OCI-LY7 (cell line): ENCODE data around the gene CRHBP. TPM values are rescaled to one million over a fixed set of nuclear protein-coding genes. Genes with fewer than 3 reads are reported as not detected.

Experiments
- BruUV-seq: library from RNA; stranded (reverse); fragments of 400-500 nt; replicated peaks from 2 replicates; lab custom pipeline; 2021; lab: Mats Ljungman, UMichigan
- CTCF ChIA-PET: fragments of 300-600 bp; sonication (Branson Sonifier 250); formaldehyde crosslinking; loops from one replicate; lab custom pipeline; 2022; ENCODE audit warnings: antibody characterized with exemption; ENCODE audit not compliant: unreplicated experiment; lab: Charles Lee
- POLR2A ChIA-PET: fragments of 300-600 bp; sonication (Branson Sonifier 250); formaldehyde crosslinking; loops from one replicate; lab custom pipeline; 2022; ENCODE audit warnings: antibody characterized with exemption; lab: Charles Lee
- DNase-seq: peaks from one replicate; pipeline ENCODE4 v3.0.0-alpha.2; 2015; ENCODE audit warnings: low spot score
- H2AFZ ChIP-seq: fragments of 200-600 bp; sonication (generic), shearing (Covaris generic); 2 replicates; pipeline ENCODE4 v1.6.1; 2014; ENCODE audit warnings: mild to moderate bottlenecking, antibody characterized with exemption, low read length, moderate library complexity
- H3K27ac ChIP-seq: fragments of 200-600 bp; sonication (generic); 2 replicates; pipeline ENCODE4 v1.5.1; 2014; ENCODE audit warnings: mixed run types, low read depth, mild to moderate bottlenecking, moderate library complexity, low read length, inconsistent platforms; ENCODE audit not compliant: poor library complexity, severe bottlenecking
- H3K36me3 ChIP-seq: fragments of 200-600 bp; sonication (generic); 2 replicates; pipeline ENCODE4 v1.6.1; 2014; ENCODE audit warnings: mild to moderate bottlenecking, antibody characterized with exemption, low read length, moderate library complexity, mixed read lengths; ENCODE audit not compliant: insufficient read depth
- H3K4me1 ChIP-seq: fragments of 200-600 bp; sonication (generic); 2 replicates; pipeline ENCODE4 v1.5.1; 2014; ENCODE audit warnings: mild to moderate bottlenecking, low read length; ENCODE audit not compliant: insufficient read depth, poor library complexity, severe bottlenecking
- H3K4me2 ChIP-seq: fragments of 200-600 bp; sonication (generic); 2 replicates; pipeline ENCODE4 v1.6.1; 2014; ENCODE audit warnings: mild to moderate bottlenecking, low read length
- H3K4me3 ChIP-seq: fragments of 200-600 bp; sonication (generic); 2 replicates; pipeline ENCODE4 v1.5.1; 2014; ENCODE audit warnings: mild to moderate bottlenecking, low read depth, low read length; ENCODE audit not compliant: poor library complexity, severe bottlenecking
- H3K79me2 ChIP-seq: fragments of 200-600 bp; sonication (generic); 2 replicates; pipeline ENCODE4 v1.6.1; 2016; ENCODE audit warnings: low read depth, mild to moderate bottlenecking, low read length, moderate library complexity, mixed read lengths; ENCODE audit not compliant: insufficient read depth
- H3K9me2 ChIP-seq: fragments of 200-600 bp; sonication (generic); 2 replicates; pipeline ENCODE4 v1.6.1; 2016; ENCODE audit warnings: mild to moderate bottlenecking, low read length, mixed read lengths; ENCODE audit not compliant: insufficient read depth
- H3K9me3 ChIP-seq: fragments of 200-600 bp; sonication (generic); 2 replicates; pipeline ENCODE4 v1.6.1; 2014; ENCODE audit warnings: mild to moderate bottlenecking, mixed run types, low read length, mixed read lengths
- H4K20me1 ChIP-seq: fragments of 200-600 bp; sonication (generic); 2 replicates; pipeline ENCODE4 v1.6.1; 2014; ENCODE audit warnings: mild to moderate bottlenecking, antibody characterized with exemption, low read length, moderate library complexity, mixed read lengths; ENCODE audit not compliant: insufficient read depth
- EZH2phosphoT487 ChIP-seq: fragments of 200-600 bp; sonication (generic); IDR thresholded peaks from 2 replicates; pipeline ENCODE4 v1.6.1; 2018; ENCODE audit warnings: low read depth, borderline replicate concordance, mild to moderate bottlenecking, mixed run types, antibody characterized with exemption, low read length, moderate library complexity, mixed read lengths
- intact Hi-C: fragments of 100-400 bp; cut with micrococcal nuclease; formaldehyde crosslinking; loops from one replicate; pipeline ENCODE4 v1.10.0; 2022; ENCODE audit not compliant: unreplicated experiment
- total RNA-seq, 2 experiments: library from RNA; depleted of rRNA in 1 of 2; stranded (reverse); fragments of >200 nt in 1 of 2; shearing (Covaris generic) in 1 of 2; gene quantifications; 2 replicates each; pipeline ENCODE4 v1.2.3, GENCODE V29; 2014 to 2022
- TF ChIP-seq, protein P1 (sequence below): fragments of 200-600 bp; sonication (generic); conservative IDR thresholded peaks from 2 replicates; pipeline ENCODE4 v1.5.1; 2014; ENCODE audit warnings: mild to moderate bottlenecking, antibody characterized with exemption, low read length, moderate library complexity, mixed read lengths

CRHBP gene
- total RNA-seq, 2 experiments from 2014 or later = 40.3 to 41.6 TPM

DNA sequence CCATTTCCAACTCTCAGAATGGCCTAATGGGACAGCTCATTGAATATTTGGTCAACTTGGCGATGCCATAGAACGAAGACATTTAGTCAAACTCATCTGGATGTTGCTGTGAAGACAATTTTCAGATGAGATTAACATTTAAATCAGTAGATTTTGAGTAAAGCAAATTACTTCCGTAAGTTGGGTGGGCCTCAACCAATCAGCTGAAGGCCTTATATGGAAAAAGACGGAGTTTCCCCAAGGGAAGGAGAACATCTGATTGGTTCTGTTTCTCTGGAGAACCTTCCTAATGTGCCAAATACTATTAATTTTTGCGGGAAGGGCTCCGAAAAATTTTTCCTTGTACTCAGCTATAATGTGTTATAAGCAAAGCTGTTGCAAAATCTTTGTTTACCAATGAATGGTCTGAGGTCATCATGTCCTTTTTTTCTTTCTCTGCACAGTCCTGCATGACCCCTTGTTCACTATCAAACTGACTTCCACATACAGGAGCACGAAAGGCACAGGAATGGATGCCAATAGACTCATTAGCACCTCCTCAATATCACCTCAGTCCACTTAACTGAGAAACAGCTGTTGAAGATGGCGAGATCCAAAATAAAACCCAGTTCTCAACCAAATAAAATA lies 27.8 kb downstream of the CRHBP start:
- Histone ChIP-seq H4K20me1 (no peaks in the 10 kb centered on the region), H3K4me1 (no peaks in the 10 kb centered on the region), H3K4me2 (no peak overlapping the region), H3K27ac (no peak overlapping the region), H3K36me3 (peaks cover 68% of the 10 kb centered on the region), H3K9me3 (no peaks in the 10 kb centered on the region), H2AFZ (no peak overlapping the region), H3K9me2 (no peaks in the 10 kb centered on the region), H3K79me2 (no peaks in the 10 kb centered on the region), H3K4me3 (no peak overlapping the region)
- no TSS peak for BruUV-seq
- ChIA-PET POLR2A (no interaction called here), CTCF (no interaction called here)
- no peak for TF ChIP-seq EZH2phosphoT487
- TF ChIP-seq, protein P1, sequence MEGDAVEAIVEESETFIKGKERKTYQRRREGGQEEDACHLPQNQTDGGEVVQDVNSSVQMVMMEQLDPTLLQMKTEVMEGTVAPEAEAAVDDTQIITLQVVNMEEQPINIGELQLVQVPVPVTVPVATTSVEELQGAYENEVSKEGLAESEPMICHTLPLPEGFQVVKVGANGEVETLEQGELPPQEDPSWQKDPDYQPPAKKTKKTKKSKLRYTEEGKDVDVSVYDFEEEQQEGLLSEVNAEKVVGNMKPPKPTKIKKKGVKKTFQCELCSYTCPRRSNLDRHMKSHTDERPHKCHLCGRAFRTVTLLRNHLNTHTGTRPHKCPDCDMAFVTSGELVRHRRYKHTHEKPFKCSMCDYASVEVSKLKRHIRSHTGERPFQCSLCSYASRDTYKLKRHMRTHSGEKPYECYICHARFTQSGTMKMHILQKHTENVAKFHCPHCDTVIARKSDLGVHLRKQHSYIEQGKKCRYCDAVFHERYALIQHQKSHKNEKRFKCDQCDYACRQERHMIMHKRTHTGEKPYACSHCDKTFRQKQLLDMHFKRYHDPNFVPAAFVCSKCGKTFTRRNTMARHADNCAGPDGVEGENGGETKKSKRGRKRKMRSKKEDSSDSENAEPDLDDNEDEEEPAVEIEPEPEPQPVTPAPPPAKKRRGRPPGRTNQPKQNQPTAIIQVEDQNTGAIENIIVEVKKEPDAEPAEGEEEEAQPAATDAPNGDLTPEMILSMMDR = no peak
- no peak for DNase-seq
- intact Hi-C loops = no loop called here

DNA sequence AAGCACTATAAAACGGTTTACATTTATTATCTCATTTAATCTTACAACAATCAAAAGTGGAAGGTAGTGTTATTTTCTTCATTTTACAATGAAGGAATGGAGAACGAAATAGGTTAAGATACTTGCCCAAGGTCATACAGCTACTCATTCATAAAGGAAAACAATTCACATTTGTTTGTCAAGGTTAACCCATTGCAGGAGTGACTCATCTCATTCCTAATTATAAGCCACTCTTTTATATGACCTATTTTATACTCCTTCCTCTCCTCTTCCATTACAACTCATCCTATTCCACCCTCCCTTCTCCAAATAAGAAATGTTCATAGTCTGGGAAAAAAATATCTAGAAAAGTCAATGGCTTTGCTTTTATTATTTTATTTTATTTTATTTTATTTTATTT lies 29.6 kb downstream of the CRHBP start:
- ChIA-PET CTCF (no interaction called here), POLR2A (no interaction called here)
- Histone ChIP-seq H3K27ac (no peak overlapping the region), H3K36me3 (peaks cover 63% of the 10 kb centered on the region), H2AFZ (no peak overlapping the region), H3K79me2 (no peaks in the 10 kb centered on the region), H4K20me1 (no peaks in the 10 kb centered on the region), H3K9me2 (no peaks in the 10 kb centered on the region), H3K4me2 (no peak overlapping the region), H3K4me3 (no peak overlapping the region), H3K4me1 (no peaks in the 10 kb centered on the region), H3K9me3 (no peaks in the 10 kb centered on the region)
- no TSS peak for BruUV-seq
- DNase-seq = no peak
- intact Hi-C loops = no loop called here
- no peak for TF ChIP-seq EZH2phosphoT487
- TF ChIP-seq, protein P1 = no peak

DNA sequence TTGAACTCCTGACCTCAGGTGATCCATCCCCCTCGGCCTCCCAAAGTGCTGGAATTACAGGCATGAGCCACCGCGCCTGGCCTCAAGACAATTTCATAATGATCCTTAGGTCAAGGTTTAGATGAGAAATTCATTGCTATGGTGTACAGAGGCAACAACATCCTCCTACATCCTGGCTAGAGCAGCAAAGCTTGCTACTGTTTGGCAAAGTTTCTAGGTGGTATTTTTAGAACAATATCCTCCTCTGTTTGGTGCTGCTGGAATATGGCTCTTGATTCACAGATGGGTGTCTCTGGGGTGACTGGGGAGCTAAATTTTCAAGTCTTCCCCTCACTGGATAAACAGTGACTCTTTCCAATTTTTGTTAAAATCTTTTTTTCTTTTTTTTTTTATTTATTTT lies 30.6 kb downstream of the CRHBP start:
- CTCF ChIA-PET = no interaction called here
- TF ChIP-seq, protein P1 = no peak
- no peak for TF ChIP-seq EZH2phosphoT487
- Histone ChIP-seq H3K27ac (no peak overlapping the region), H3K4me1 (no peaks in the 10 kb centered on the region), H3K4me3 (no peak overlapping the region), H4K20me1 (no peaks in the 10 kb centered on the region), H3K36me3 (peaks cover 53% of the 10 kb centered on the region), H3K9me2 (no peaks in the 10 kb centered on the region), H3K9me3 (no peaks in the 10 kb centered on the region), H3K4me2 (no peak overlapping the region), H2AFZ (no peak overlapping the region), H3K79me2 (no peaks in the 10 kb centered on the region)
- no peak for DNase-seq
- POLR2A ChIA-PET = no interaction called here
- intact Hi-C loops = no loop called here
- no TSS peak for BruUV-seq
